Astrocyte (in vitro differentiated cells and primary cell): ENCODE measurements around the gene PGS1.

Experiments
- CTCF ChIP-seq: IDR thresholded peaks from 2 replicates; pipeline ENCODE4 v1.5.1; 2011; ENCODE audit warnings: low read depth, mild to moderate bottlenecking, inconsistent platforms, low read length, moderate library complexity; ENCODE audit not compliant: insufficient read depth
- EZH2 ChIP-seq: IDR thresholded peaks from 2 replicates; pipeline ENCODE4 v1.6.1; 2012; ENCODE audit warnings: mild to moderate bottlenecking, low read length, inconsistent platforms; ENCODE audit not compliant: insufficient read depth

GRCh38 chr17:78383725-78384471 is 5.4 kb downstream of the PGS1 start:
- no peak for TF ChIP-seq CTCF
- no peak for TF ChIP-seq EZH2
